RPMI7951 (cell line): ENCODE measurements around the gene DYNC1I1. TPM values are rescaled to one million over a fixed set of nuclear protein-coding genes. Genes with fewer than 3 reads are reported as not detected.

Experiments used
- DNase-seq: peaks from one replicate; pipeline ENCODE4 v3.0.0-alpha.2; 2012; ENCODE audit warnings: low read depth
- total RNA-seq: library from RNA; depleted of rRNA; stranded (reverse); fragments of >200 nt; shearing (Covaris generic); gene quantifications from 2 replicates; pipeline ENCODE4 v1.2.3, GENCODE V29; 2014; rRNA removed

The DYNC1I1 gene
- total RNA-seq, 1 experiment from 2014 or later: 2.5 TPM

DNA sequence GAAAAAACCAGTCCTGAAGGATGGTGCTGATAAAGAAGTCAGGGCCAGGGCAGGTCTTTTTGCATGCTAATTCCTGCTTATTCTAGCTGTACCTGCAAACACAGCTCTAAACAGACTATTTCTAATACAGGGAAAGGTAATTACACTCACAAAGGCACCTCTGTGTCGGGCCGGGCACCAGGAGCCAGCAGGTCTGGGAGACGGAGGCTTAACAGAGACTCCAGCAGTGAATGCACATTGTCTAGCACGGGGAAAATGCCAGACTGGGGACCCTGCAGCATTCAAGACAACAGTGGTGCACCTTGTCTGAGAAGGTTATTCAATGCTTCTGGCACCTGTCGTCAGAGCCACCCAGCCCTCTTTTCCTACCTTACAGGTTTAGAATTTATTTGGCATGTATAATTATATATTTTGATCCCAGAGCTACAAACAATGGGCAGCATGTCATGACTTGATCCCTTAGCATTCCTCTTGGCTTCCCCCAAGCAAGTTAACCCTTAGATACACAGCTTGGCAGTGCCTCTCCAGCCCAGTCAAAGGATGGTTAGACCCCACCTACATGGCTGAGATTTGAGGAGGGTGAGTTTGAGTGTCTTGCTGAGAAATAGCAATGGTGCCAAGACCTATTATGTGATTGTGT lies 364.4 kb downstream of the DYNC1I1 start:
- no peak for DNase-seq

DNA sequence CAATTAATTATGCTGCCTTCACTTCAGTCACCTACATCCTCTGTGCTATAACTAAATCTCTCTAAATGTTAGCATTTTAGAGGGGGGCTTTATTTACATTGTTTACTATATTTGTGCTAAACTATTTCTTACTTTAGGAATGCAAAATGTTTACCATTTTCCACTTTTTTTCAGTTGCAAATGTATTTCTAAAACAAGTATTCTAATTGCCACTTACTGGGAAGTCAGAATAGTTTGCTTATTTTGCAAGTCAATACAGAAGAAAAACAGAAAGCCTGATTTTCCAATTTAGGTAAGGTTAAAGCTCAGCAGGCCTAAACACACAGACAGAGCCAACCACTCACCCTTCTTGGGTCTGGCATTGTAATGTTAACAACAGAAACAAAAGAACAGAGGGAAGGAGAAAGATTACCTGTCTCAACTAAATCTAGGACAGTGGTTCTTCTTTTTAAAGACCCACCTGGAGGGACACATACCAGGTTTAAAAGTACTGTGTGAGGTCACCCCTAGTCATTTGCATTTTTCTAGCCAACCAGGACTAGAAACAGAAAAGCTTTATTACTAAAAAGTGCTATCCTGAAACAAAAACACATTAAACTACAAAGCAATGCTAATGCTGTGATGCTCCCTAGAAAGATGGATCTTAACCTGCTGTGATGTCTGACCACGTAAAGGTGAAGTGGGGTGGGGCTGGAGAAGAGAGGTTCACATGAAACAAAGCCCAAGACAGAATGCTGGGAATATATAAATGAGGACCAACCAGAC lies 371.3 kb downstream of the DYNC1I1 start:
- no peak for DNase-seq

DNA sequence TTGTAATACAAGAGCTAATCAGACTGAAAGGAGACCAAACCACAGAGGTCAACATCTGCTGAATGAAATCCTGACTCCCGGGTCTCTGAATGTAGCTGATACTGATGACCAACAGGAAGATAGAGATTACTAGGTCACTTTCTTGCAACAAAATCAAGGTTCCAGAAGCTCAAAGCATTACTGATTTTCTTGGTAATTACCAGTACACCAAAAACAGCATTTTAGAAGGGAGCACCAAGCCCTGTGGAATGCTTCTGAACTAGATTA lies 371.8 kb downstream of the DYNC1I1 start:
- DNase-seq: no peak

Other genes with a start within 250 kb of the DYNC1I1 start
- 1.7 and 2.3 TPM in 2 replicates for gene PDK4, start 176.0 kb upstream of the DYNC1I1 start, total RNA-seq